Measurements from ENCODE around the gene RFX2. TPM values are rescaled to one million over a fixed set of nuclear protein-coding genes. Genes with fewer than 3 reads are reported as not detected.

RFX2 gene
- total and polyA plus RNA-seq, 12 donors: 2.3 to 10.4 (median 4.6) TPM

DNA sequence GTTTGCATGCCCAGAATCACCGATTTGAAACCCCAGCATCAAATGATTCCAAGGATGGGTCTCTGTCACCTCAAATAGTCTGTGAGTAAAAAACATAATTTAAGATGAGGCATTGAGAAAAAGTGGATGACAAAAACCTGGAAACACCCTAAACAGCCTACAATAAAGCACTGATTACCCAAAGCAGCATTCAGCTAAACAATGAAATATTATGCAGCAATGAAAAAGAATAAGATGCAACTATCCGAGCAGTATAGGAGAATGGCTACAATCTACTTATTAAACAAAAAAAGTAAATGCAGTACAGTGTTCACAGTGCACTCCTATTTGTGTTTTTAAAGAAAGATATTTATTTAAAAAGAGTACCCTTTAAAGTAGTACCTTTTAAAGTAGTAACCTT, 7.7 kb upstream of the RFX2 start:
- TF ChIP-seq, protein P1, sequence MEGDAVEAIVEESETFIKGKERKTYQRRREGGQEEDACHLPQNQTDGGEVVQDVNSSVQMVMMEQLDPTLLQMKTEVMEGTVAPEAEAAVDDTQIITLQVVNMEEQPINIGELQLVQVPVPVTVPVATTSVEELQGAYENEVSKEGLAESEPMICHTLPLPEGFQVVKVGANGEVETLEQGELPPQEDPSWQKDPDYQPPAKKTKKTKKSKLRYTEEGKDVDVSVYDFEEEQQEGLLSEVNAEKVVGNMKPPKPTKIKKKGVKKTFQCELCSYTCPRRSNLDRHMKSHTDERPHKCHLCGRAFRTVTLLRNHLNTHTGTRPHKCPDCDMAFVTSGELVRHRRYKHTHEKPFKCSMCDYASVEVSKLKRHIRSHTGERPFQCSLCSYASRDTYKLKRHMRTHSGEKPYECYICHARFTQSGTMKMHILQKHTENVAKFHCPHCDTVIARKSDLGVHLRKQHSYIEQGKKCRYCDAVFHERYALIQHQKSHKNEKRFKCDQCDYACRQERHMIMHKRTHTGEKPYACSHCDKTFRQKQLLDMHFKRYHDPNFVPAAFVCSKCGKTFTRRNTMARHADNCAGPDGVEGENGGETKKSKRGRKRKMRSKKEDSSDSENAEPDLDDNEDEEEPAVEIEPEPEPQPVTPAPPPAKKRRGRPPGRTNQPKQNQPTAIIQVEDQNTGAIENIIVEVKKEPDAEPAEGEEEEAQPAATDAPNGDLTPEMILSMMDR (IDR thresholded peaks at IDR 0.05): no peak
- no peak for TF ChIP-seq POLR2A (IDR thresholded peaks at IDR 0.05)
- WGBS, 4 donors: 72 to 73% (median 73%) methylated on average over 2 of the region's 2 CpGs
- H3K9me3 ChIP-seq (replicated peaks in 1 of 3): no peaks in the 10 kb centered on the region
- H3K36me3 ChIP-seq (replicated peaks in 1 of 2): no peaks in the 10 kb centered on the region
- no peak overlapping the region for H3K27ac ChIP-seq
- H3K27me3 ChIP-seq: no peaks in the 10 kb centered on the region
- intact Hi-C loops (cut with DNase I): no loop called here
- DNase-seq: no peak
- H3K4me1 ChIP-seq (replicated peaks in 1 of 2): no peaks in the 10 kb centered on the region
- H3K4me3 ChIP-seq: no peak overlapping the region

DNA sequence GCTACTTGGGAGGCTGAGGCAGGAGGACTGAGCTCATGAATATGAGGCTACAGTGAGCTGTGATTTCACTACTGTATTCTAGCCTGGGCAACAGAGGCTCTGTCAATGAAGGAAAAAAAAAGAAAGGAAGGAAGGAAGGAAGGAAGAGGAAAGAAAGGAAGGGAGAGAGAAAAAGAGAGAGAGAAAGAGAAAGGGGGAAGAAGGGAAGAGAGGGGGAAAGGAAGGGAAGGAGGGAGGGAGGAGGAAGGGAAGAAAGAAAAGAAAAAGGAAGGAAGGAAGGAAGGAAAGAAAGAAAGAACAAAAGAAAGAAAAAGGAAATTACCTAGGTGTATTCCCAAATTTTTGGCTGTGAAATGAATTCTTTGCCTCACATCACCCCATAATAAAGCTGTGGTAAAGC, 7.2 kb upstream of the RFX2 start:
- TF ChIP-seq, protein P1 (IDR thresholded peaks at IDR 0.05): no peak
- no peak for TF ChIP-seq POLR2A (IDR thresholded peaks at IDR 0.05)
- H3K4me1 ChIP-seq (replicated peaks in 1 of 2): no peaks in the 10 kb centered on the region
- intact Hi-C loops (cut with DNase I): no loop called here
- no peaks in the 10 kb centered on the region for H3K9me3 ChIP-seq (replicated peaks in 1 of 3)
- no peaks in the 10 kb centered on the region for H3K36me3 ChIP-seq (replicated peaks in 1 of 2)
- H3K4me3 ChIP-seq: no peak overlapping the region
- no peak overlapping the region for H3K27ac ChIP-seq
- DNase-seq: no peak
- no peaks in the 10 kb centered on the region for H3K27me3 ChIP-seq

- no peaks in the 10 kb centered on the region for H3K9me3 ChIP-seq (replicated peaks in 1 of 3)
- intact Hi-C loops (cut with DNase I): no loop called here
- H3K4me1 ChIP-seq (replicated peaks in 1 of 2): no peaks in the 10 kb centered on the region
- no peaks in the 10 kb centered on the region for H3K36me3 ChIP-seq (replicated peaks in 1 of 2)
- WGBS, 4 donors: 91 to 100% (median 96%) methylated on average over 4 of the region's 4 CpGs
- no peak overlapping the region for H3K27ac ChIP-seq
- TF ChIP-seq, protein P1 (IDR thresholded peaks at IDR 0.05): no peak
- no peak for TF ChIP-seq POLR2A (IDR thresholded peaks at IDR 0.05)
- DNase-seq: no peak
- no peaks in the 10 kb centered on the region for H3K27me3 ChIP-seq
- H3K4me3 ChIP-seq: no peak overlapping the region
Observed at GRCh38 chr19:6116749-6117430, 6.6 kb upstream of the RFX2 start.

DNA sequence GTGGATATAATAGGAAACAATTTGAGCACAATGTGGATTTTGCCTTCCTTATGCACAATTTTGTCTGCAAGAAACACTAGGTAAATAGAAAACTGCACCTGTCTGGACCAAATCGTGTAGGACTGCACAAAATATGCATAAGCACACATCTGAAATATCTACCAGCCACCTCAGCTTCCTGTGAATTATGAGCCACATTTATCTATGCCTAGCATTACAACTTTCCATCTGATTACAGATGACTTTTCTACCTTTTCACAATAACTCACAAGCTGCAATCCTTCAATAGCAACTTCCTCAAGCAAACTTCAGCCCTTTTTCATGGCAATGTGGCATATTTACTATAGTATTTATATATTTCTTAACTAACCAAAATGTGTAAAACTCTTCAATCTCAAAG, 5.7 kb upstream of the RFX2 start:
- H3K27ac ChIP-seq: no peak overlapping the region
- intact Hi-C loops (cut with DNase I): no loop called here
- WGBS, 4 donors: 50 to 60% (median 57%) methylated on average over 1 of the region's 1 CpG

More for the DNA sequence above, 5.7 kb upstream of the RFX2 start:
- H3K4me3 ChIP-seq: no peak overlapping the region
- H3K27me3 ChIP-seq: no peaks in the 10 kb centered on the region
- TF ChIP-seq, protein P1 (IDR thresholded peaks at IDR 0.05): no peak
- DNase-seq: no peak
- no peaks in the 10 kb centered on the region for H3K4me1 ChIP-seq (replicated peaks in 1 of 2)
- no peaks in the 10 kb centered on the region for H3K36me3 ChIP-seq (replicated peaks in 1 of 2)
- no peaks in the 10 kb centered on the region for H3K9me3 ChIP-seq (replicated peaks in 1 of 3)
